ENCODE measurements around the gene CHST8.

DNA sequence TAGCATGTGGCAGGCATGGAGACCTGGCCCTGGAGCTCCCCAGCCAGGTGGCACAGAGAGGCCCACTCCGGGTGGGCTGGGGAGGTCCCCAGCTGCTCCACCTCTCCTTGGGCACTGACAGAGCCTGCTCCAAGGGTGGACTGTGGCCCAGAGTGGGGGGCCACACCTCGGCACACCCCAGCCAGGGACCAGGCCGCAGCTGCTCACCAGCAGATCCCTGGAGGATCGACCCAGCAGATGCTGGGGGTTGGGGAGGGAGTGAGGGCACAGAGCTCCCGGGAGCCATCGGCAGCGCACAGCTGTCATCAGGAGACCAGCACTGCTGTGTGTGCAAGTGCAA is 102.9 kb downstream of the CHST8 start:
- TF ChIP-seq, protein P1, sequence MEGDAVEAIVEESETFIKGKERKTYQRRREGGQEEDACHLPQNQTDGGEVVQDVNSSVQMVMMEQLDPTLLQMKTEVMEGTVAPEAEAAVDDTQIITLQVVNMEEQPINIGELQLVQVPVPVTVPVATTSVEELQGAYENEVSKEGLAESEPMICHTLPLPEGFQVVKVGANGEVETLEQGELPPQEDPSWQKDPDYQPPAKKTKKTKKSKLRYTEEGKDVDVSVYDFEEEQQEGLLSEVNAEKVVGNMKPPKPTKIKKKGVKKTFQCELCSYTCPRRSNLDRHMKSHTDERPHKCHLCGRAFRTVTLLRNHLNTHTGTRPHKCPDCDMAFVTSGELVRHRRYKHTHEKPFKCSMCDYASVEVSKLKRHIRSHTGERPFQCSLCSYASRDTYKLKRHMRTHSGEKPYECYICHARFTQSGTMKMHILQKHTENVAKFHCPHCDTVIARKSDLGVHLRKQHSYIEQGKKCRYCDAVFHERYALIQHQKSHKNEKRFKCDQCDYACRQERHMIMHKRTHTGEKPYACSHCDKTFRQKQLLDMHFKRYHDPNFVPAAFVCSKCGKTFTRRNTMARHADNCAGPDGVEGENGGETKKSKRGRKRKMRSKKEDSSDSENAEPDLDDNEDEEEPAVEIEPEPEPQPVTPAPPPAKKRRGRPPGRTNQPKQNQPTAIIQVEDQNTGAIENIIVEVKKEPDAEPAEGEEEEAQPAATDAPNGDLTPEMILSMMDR (IDR thresholded peaks at IDR 0.05), result no peak
- no peak for TF ChIP-seq POLR2AphosphoS5 (IDR thresholded peaks at IDR 0.05)
